Endothelial cell of umbilical vein (primary cell): ENCODE data around the gene SCPEP1. TPM values are rescaled to one million over a fixed set of nuclear protein-coding genes. Genes with fewer than 3 reads are reported as not detected.

Source experiments
- BruUV-seq: library from RNA; stranded (reverse); fragments of 400-500 nt; replicated peaks from 2 replicates; lab custom pipeline; 2021; lab: Mats Ljungman, UMichigan
- CTCF ChIA-PET: fragments of 300-600, 350-600 bp; sonication (Branson Sonifier 250); formaldehyde crosslinking; loops from one replicate; lab custom pipeline; 2021; ENCODE audit warnings: antibody characterized with exemption, inconsistent platforms; lab: Charles Lee
- POLR2A ChIA-PET: fragments of 300-600, 350-600 bp; sonication (Branson Sonifier 250); formaldehyde crosslinking; loops from one replicate; lab custom pipeline; 2021; ENCODE audit warnings: antibody characterized with exemption, inconsistent platforms; lab: Charles Lee
- DNase-seq: peaks from one replicate; pipeline ENCODE4 v3.0.0-alpha.2; 2011; ENCODE audit warnings: low read depth, low spot score
- FAIRE-seq: peaks from 2 replicates; lab custom pipeline; 2011; peaks lifted over from hg19 to GRCh38; lab: Jason Lieb, UNC
- H2AFZ ChIP-seq: 2 replicates; pipeline ENCODE4 v1.6.0; 2012; ENCODE audit warnings: low read depth, low read length, control low read depth, inconsistent platforms
- H3K27ac ChIP-seq: 2 replicates; pipeline ENCODE4 v1.5.1; 2011; ENCODE audit warnings: low read depth, mild to moderate bottlenecking, control low read depth, low read length, moderate library complexity; ENCODE audit not compliant: insufficient read depth
- H3K27me3 ChIP-seq, 2 experiments: 2 replicates each; pipeline versions ENCODE4 v1.6.0 to v1.6.1; 2011; ENCODE audit warnings: low read length in 2 of 2, mixed read lengths in 1 of 2; ENCODE audit not compliant: control insufficient read depth in 2 of 2, insufficient read depth in 2 of 2
- H3K36me3 ChIP-seq, 2 experiments: 2 replicates in 1 of 2; 3 replicates in 1 of 2; pipeline ENCODE4 v1.5.1; 2011; ENCODE audit warnings: low read length in 2 of 2, mild to moderate bottlenecking in 1 of 2, moderate library complexity in 1 of 2; ENCODE audit not compliant: control insufficient read depth in 2 of 2, insufficient read depth in 2 of 2; ENCODE audit errors: extremely low read depth in 1 of 2
- H3K4me1 ChIP-seq: 3 replicates; pipeline ENCODE4 v1.5.1; 2011; ENCODE audit warnings: mild to moderate bottlenecking, low read length; ENCODE audit not compliant: control insufficient read depth, insufficient read depth; ENCODE audit errors: extremely low read depth
- H3K4me2 ChIP-seq: 2 replicates; pipeline ENCODE4 v1.6.1; 2011; ENCODE audit warnings: low read length, control low read depth, mixed read lengths; ENCODE audit not compliant: insufficient read depth
- H3K4me3 ChIP-seq, 3 experiments: fragments of 200-600 bp in 1 of 3; sonication (generic), shearing (Covaris generic) in 1 of 3; replicated peaks in 1 of 3; 2 replicates each; pipeline ENCODE4 v1.5.1; 2011 to 2016; ENCODE audit warnings: control low read depth in 3 of 3, low read length in 3 of 3, mild to moderate bottlenecking in 2 of 3, inconsistent platforms in 1 of 3, low read depth in 1 of 3, moderate library complexity in 1 of 3; ENCODE audit not compliant: insufficient read depth in 1 of 3
- H3K79me2 ChIP-seq: 2 replicates; pipeline ENCODE4 v1.6.0; 2012; ENCODE audit warnings: low read length, inconsistent platforms; ENCODE audit not compliant: control insufficient read depth, insufficient read depth
- H3K9ac ChIP-seq: replicated peaks from 2 replicates; pipeline ENCODE3; 2011; ENCODE audit warnings: low read length, control low read depth; ENCODE audit not compliant: insufficient read depth; ENCODE audit errors: extremely low read depth
- H3K9me1 ChIP-seq: replicated peaks from 3 replicates; pipeline ENCODE4 v1.6.0; 2011; ENCODE audit warnings: mild to moderate bottlenecking, low read length; ENCODE audit not compliant: control insufficient read depth, insufficient read depth; ENCODE audit errors: extremely low read depth
- H3K9me3 ChIP-seq: replicated peaks from 2 replicates; pipeline ENCODE4 v1.5.1; 2012; ENCODE audit warnings: low read length, inconsistent platforms; ENCODE audit not compliant: control insufficient read depth, insufficient read depth
- H4K20me1 ChIP-seq: replicated peaks from 2 replicates; pipeline ENCODE3; 2011; ENCODE audit warnings: mild to moderate bottlenecking, low read length; ENCODE audit not compliant: control insufficient read depth, insufficient read depth; ENCODE audit errors: extremely low read depth
- EZH2 ChIP-seq: IDR thresholded peaks from 2 replicates; pipeline ENCODE4 v1.6.1; 2012; ENCODE audit warnings: borderline replicate concordance, low read depth, mild to moderate bottlenecking, moderate library complexity, low read length, inconsistent platforms; ENCODE audit not compliant: severe bottlenecking
- FOS ChIP-seq: IDR thresholded peaks from 2 replicates; pipeline ENCODE4 v1.6.1; 2011; ENCODE audit warnings: mild to moderate bottlenecking, low read length, moderate library complexity, borderline replicate concordance; ENCODE audit not compliant: insufficient read depth
- GATA2 ChIP-seq: IDR thresholded peaks from 2 replicates; pipeline ENCODE4 v1.7.0; 2011; ENCODE audit warnings: low read depth, mild to moderate bottlenecking, moderate library complexity, mixed read lengths, low read length; ENCODE audit not compliant: insufficient read length, insufficient read depth
- JUN ChIP-seq: IDR thresholded peaks from 2 replicates; pipeline ENCODE4 v1.6.1; 2011; ENCODE audit warnings: borderline replicate concordance, low read depth; ENCODE audit not compliant: insufficient read length, insufficient read depth
- MAX ChIP-seq: IDR thresholded peaks from 2 replicates; pipeline ENCODE4 v1.6.1; 2011; ENCODE audit not compliant: insufficient read depth, insufficient read length
- MYC ChIP-seq: IDR thresholded peaks from one replicate; pipeline ENCODE4 v1.6.1; 2011; ENCODE audit warnings: mild to moderate bottlenecking, low read depth, low read length
- POLR2A ChIP-seq: IDR thresholded peaks from 2 replicates; pipeline ENCODE4 v1.6.1; 2012; ENCODE audit warnings: low read depth, mild to moderate bottlenecking, control low read depth, low read length
- POLR2AphosphoS5 ChIP-seq: IDR thresholded peaks from 2 replicates; pipeline ENCODE4 v1.6.1; 2012; ENCODE audit warnings: low read depth, mild to moderate bottlenecking, control low read depth, low read length, moderate library complexity; ENCODE audit not compliant: insufficient read depth
- dilution Hi-C: fragments of 300-500 bp; cut with MboI; formaldehyde crosslinking; loops from one replicate; pipeline ENCODE4 v1.15.0; 2019; ENCODE audit warnings: low sequenced_read_pairs; ENCODE audit not compliant: extremely low pct_ligation_motif_present
- intact Hi-C: fragments of 100-400 bp; cut with micrococcal nuclease; formaldehyde crosslinking; loops from one replicate; pipeline ENCODE4 v1.10.0; 2022
- polyA plus RNA-seq, 4 experiments: library from polyadenylated mRNA; depleted of rRNA in 3 of 4; stranded (reverse) in 3 of 4; unstranded in 1 of 4; fragments of >200 nt; gene quantifications; 2 replicates each; pipeline versions ENCODE4 v1.2.1 to v1.2.3, GENCODE V29; 2011 to 2012; ENCODE audit warnings: missing spikeins in 1 of 4
- total RNA-seq: library from RNA; stranded (reverse); gene quantifications from 2 replicates; pipeline ENCODE4 v1.2.3, GENCODE V29; 2021
- TF ChIP-seq, protein P1 (sequence below), 2 donors: IDR thresholded peaks; 1 replicate in 1 of 2; 2 replicates in 1 of 2; pipeline ENCODE4 v1.5.1; 2011; ENCODE audit warnings: low read length in 2 of 2, mild to moderate bottlenecking in 2 of 2, moderate library complexity in 2 of 2, control low read depth in 1 of 2, inconsistent platforms in 1 of 2, low read depth in 1 of 2; ENCODE audit not compliant: insufficient read depth in 1 of 2; ENCODE audit errors: extremely low read depth in 1 of 2

The SCPEP1 gene
- total and polyA plus RNA-seq, 2 donors (not counting 3 experiments of a cell fraction or from before 2014, with no cell fraction given), result 38.6 to 43.6 TPM

- Histone ChIP-seq H3K9ac (no peak overlapping the region), H3K27ac (no peak overlapping the region), H2AFZ (no peak overlapping the region), H3K36me3 (peaks cover 2% of the 10 kb centered on the region in 2 experiments), H3K27me3 (no peaks in the 10 kb centered on the region), H3K9me1 (no peaks in the 10 kb centered on the region), H3K79me2 (no peaks in the 10 kb centered on the region), H3K4me2 (no peak overlapping the region), H3K4me1 (no peaks in the 10 kb centered on the region), H3K4me3 (no peak overlapping the region), H3K9me3 (peaks cover 1% of the 10 kb centered on the region), H4K20me1 (no peaks in the 10 kb centered on the region)
- dilution Hi-C loops, result no loop called here
- BruUV-seq, result no TSS peak
- TF ChIP-seq GATA2 (no peak), POLR2A (no peak), EZH2 (no peak), JUN (no peak), POLR2AphosphoS5 (no peak), MAX (no peak), MYC (no peak), FOS (no peak)
- TF ChIP-seq, protein P1, sequence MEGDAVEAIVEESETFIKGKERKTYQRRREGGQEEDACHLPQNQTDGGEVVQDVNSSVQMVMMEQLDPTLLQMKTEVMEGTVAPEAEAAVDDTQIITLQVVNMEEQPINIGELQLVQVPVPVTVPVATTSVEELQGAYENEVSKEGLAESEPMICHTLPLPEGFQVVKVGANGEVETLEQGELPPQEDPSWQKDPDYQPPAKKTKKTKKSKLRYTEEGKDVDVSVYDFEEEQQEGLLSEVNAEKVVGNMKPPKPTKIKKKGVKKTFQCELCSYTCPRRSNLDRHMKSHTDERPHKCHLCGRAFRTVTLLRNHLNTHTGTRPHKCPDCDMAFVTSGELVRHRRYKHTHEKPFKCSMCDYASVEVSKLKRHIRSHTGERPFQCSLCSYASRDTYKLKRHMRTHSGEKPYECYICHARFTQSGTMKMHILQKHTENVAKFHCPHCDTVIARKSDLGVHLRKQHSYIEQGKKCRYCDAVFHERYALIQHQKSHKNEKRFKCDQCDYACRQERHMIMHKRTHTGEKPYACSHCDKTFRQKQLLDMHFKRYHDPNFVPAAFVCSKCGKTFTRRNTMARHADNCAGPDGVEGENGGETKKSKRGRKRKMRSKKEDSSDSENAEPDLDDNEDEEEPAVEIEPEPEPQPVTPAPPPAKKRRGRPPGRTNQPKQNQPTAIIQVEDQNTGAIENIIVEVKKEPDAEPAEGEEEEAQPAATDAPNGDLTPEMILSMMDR (IDR thresholded peaks at IDR 0.05; ENCODE audit: extremely low read depth in 1 of 2, insufficient read depth in 1 of 2, low read depth in 1 of 2, low read length in 2 of 2), result no peak
- FAIRE-seq (no peak), DNase-seq (no peak)
- ChIA-PET POLR2A (no interaction called here), CTCF (interaction anchor here (0.9 kb wide), 1 partner anchor 111 kb away, joined by 3 read pairs; no protein-coding TSS in a partner anchor)
- intact Hi-C loops, result no loop called here
Measured at GRCh38 chr17:56930739-56931337, 47.1 kb upstream of the SCPEP1 start.
